Hepatocyte (in vitro differentiated cells): Measurements from ENCODE around the gene PRSS27.

Experiments used
- EZH2 ChIP-seq: fragments of 200-600 bp; sonication (generic); IDR thresholded peaks from 2 replicates; pipeline ENCODE4 v1.6.1; 2016; ENCODE audit warnings: antibody characterized with exemption, mild to moderate bottlenecking, borderline replicate concordance
- TF ChIP-seq, protein P1 (sequence below): fragments of 200-600 bp; sonication (generic); IDR thresholded peaks from 2 replicates; pipeline ENCODE4 v1.5.1; 2016; ENCODE audit warnings: antibody characterized with exemption, mild to moderate bottlenecking; ENCODE audit not compliant: poor library complexity

DNA sequence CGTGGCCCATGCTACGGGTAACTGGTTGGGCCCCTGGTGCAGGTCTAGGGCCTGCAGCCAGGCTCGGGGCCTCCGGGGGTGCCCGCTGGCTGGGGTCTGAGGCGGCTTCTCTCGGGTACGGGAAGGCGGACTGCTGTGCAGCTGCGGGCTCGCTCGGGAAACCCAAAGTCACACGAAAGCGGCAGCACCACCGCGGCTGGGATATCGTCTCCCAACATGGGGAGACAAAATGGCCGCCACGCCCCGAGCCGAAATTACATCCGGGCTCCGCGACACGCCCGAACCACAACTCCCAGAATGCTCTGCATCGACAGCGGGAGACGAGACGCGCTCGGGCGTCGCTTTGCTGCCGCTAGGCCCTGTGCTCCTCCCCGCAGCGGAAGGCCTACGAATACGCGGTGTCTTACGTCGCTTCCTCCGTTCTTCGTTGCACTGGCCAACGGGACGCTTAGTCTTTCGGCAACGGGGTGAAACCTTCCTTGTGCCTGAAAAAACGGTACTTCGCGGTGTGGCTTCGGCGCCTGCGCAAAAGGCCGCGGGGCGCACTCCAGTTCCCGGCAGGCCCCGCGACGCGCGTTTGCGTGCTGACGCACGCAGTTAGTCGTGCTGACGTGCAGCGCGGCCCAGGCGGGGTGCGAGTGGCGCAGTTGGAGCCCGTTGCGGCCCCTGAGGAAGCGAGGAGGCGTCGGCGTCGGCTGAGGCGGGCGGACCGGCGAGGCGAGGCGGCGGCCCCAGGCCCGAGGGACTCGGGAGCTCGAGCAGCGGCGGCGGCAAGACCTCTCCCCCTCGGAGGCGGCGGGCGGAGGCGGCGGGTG lies 32.2 kb upstream of the PRSS27 start, which contains the start of gene SRRM2:
- TF ChIP-seq, protein P1, sequence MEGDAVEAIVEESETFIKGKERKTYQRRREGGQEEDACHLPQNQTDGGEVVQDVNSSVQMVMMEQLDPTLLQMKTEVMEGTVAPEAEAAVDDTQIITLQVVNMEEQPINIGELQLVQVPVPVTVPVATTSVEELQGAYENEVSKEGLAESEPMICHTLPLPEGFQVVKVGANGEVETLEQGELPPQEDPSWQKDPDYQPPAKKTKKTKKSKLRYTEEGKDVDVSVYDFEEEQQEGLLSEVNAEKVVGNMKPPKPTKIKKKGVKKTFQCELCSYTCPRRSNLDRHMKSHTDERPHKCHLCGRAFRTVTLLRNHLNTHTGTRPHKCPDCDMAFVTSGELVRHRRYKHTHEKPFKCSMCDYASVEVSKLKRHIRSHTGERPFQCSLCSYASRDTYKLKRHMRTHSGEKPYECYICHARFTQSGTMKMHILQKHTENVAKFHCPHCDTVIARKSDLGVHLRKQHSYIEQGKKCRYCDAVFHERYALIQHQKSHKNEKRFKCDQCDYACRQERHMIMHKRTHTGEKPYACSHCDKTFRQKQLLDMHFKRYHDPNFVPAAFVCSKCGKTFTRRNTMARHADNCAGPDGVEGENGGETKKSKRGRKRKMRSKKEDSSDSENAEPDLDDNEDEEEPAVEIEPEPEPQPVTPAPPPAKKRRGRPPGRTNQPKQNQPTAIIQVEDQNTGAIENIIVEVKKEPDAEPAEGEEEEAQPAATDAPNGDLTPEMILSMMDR: no peak
- no peak for TF ChIP-seq EZH2
